ENCODE results near the gene TMEM19. TPM values are rescaled to one million over a fixed set of nuclear protein-coding genes. Genes with fewer than 3 reads are reported as not detected.

The TMEM19 gene
- total RNA-seq, 1 experiment from 2014 or later, result 18.9 TPM

DNA sequence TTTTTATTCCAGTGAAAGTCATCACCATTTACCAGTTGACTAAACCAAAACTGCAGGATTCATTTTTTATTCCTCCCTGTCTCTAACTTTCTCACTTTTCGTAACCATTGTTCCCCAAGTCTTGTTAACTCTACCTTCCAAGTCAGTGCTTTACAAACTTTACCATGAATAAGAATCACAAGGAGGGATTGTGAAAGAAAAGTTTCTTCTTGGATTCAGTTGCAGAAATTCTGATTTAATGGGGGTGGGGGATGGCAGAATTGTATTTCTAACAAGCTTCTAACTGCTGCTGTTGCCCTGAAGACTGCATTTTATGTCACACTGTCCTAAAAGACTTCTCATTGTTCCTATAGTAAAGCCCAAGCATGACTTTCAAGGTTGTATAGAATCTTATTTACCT, 63.8 kb downstream of the TMEM19 start:
- BruUV-seq (replicated peaks), result no TSS peak
- DNase-seq (ENCODE audit: low read depth, low spot score) (no peak), ATAC-seq (no peak)
- no peak overlapping the region for H2AFZ ChIP-seq (ENCODE audit: low read depth, low read length, poor library complexity, severe bottlenecking)
- H3K9ac ChIP-seq (ENCODE audit: low read length), result no peak overlapping the region
- no peaks in the 10 kb centered on the region for H3K9me2 ChIP-seq (ENCODE audit: insufficient read depth)
- TF ChIP-seq TCF7L2 (IDR thresholded peaks at IDR 0.05; ENCODE audit: borderline replicate concordance, extremely low read depth, insufficient read depth, insufficient read length) (no peak), RAD21 (IDR thresholded peaks at IDR 0.05; ENCODE audit: low read depth) (no peak), SP1 (IDR thresholded peaks at IDR 0.05; ENCODE audit: low read depth) (no peak), ZNF274 (IDR thresholded peaks at IDR 0.05; ENCODE audit: low read depth, low read length) (no peak), JUND (IDR thresholded peaks at IDR 0.05) (no peak), CEBPB (IDR thresholded peaks at IDR 0.05; ENCODE audit: low read depth) (no peak), ZFX (IDR thresholded peaks at IDR 0.05) (no peak), FOSL1 (IDR thresholded peaks at IDR 0.05; ENCODE audit: low read depth) (no peak), ELF1 (IDR thresholded peaks at IDR 0.05; ENCODE audit: borderline replicate concordance, low read depth) (no peak), YY1 (IDR thresholded peaks at IDR 0.05; ENCODE audit: extremely low read depth, insufficient replicate concordance, low read depth, low read length) (no peak), EZH2 (IDR thresholded peaks at IDR 0.05) (no peak), SRF (IDR thresholded peaks at IDR 0.05; ENCODE audit: low read depth) (no peak), POLR2AphosphoS5 (IDR thresholded peaks at IDR 0.05; ENCODE audit: low read depth, low read length) (no peak), EZH2phosphoT487 (IDR thresholded peaks at IDR 0.05; ENCODE audit: borderline replicate concordance) (no peak)
- TF ChIP-seq, protein P1, sequence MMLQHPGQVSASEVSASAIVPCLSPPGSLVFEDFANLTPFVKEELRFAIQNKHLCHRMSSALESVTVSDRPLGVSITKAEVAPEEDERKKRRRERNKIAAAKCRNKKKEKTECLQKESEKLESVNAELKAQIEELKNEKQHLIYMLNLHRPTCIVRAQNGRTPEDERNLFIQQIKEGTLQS (IDR thresholded peaks at IDR 0.05), result no peak
- TF ChIP-seq, protein P2, sequence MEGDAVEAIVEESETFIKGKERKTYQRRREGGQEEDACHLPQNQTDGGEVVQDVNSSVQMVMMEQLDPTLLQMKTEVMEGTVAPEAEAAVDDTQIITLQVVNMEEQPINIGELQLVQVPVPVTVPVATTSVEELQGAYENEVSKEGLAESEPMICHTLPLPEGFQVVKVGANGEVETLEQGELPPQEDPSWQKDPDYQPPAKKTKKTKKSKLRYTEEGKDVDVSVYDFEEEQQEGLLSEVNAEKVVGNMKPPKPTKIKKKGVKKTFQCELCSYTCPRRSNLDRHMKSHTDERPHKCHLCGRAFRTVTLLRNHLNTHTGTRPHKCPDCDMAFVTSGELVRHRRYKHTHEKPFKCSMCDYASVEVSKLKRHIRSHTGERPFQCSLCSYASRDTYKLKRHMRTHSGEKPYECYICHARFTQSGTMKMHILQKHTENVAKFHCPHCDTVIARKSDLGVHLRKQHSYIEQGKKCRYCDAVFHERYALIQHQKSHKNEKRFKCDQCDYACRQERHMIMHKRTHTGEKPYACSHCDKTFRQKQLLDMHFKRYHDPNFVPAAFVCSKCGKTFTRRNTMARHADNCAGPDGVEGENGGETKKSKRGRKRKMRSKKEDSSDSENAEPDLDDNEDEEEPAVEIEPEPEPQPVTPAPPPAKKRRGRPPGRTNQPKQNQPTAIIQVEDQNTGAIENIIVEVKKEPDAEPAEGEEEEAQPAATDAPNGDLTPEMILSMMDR (IDR thresholded peaks at IDR 0.05 in 2 of 3, conservative IDR thresholded peaks at IDR 0.05 in 1 of 3; ENCODE audit: borderline replicate concordance in 1 of 3, insufficient read depth in 1 of 3, low read depth in 2 of 3, low read length in 2 of 3), result no peak
- TF ChIP-seq, protein P3, sequence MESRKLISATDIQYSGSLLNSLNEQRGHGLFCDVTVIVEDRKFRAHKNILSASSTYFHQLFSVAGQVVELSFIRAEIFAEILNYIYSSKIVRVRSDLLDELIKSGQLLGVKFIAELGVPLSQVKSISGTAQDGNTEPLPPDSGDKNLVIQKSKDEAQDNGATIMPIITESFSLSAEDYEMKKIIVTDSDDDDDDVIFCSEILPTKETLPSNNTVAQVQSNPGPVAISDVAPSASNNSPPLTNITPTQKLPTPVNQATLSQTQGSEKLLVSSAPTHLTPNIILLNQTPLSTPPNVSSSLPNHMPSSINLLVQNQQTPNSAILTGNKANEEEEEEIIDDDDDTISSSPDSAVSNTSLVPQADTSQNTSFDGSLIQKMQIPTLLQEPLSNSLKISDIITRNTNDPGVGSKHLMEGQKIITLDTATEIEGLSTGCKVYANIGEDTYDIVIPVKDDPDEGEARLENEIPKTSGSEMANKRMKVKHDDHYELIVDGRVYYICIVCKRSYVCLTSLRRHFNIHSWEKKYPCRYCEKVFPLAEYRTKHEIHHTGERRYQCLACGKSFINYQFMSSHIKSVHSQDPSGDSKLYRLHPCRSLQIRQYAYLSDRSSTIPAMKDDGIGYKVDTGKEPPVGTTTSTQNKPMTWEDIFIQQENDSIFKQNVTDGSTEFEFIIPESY (IDR thresholded peaks at IDR 0.05; ENCODE audit: extremely low read depth, insufficient replicate concordance, low read length), result no peak
- TF ChIP-seq, protein P4, sequence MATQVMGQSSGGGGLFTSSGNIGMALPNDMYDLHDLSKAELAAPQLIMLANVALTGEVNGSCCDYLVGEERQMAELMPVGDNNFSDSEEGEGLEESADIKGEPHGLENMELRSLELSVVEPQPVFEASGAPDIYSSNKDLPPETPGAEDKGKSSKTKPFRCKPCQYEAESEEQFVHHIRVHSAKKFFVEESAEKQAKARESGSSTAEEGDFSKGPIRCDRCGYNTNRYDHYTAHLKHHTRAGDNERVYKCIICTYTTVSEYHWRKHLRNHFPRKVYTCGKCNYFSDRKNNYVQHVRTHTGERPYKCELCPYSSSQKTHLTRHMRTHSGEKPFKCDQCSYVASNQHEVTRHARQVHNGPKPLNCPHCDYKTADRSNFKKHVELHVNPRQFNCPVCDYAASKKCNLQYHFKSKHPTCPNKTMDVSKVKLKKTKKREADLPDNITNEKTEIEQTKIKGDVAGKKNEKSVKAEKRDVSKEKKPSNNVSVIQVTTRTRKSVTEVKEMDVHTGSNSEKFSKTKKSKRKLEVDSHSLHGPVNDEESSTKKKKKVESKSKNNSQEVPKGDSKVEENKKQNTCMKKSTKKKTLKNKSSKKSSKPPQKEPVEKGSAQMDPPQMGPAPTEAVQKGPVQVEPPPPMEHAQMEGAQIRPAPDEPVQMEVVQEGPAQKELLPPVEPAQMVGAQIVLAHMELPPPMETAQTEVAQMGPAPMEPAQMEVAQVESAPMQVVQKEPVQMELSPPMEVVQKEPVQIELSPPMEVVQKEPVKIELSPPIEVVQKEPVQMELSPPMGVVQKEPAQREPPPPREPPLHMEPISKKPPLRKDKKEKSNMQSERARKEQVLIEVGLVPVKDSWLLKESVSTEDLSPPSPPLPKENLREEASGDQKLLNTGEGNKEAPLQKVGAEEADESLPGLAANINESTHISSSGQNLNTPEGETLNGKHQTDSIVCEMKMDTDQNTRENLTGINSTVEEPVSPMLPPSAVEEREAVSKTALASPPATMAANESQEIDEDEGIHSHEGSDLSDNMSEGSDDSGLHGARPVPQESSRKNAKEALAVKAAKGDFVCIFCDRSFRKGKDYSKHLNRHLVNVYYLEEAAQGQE (IDR thresholded peaks at IDR 0.05; ENCODE audit: low read depth), result no peak
- intact Hi-C loops (cut with micrococcal nuclease), result loop anchor here (5.0 to 10.0 kb wide), 2 partner anchors 725 to 1017 kb away; no protein-coding TSS in a partner anchor
- H3K9me3 ChIP-seq (ENCODE audit: control insufficient read depth in 1 of 2, insufficient read depth in 1 of 2, low read depth in 1 of 2, low read length in 2 of 2), result no peaks in the 10 kb centered on the region
- CTCF ChIA-PET, result interaction anchor here (1.8 kb wide), 1 partner anchor 65 kb away, joined by 4 read pairs; no protein-coding TSS in a partner anchor
- H3K27ac ChIP-seq (ENCODE audit: low read depth, low read length), result no peak overlapping the region
- H3K4me3 ChIP-seq (replicated peaks in 1 of 2; ENCODE audit: low read depth in 1 of 2, low read length in 2 of 2), result no peak overlapping the region
- H3K36me3 ChIP-seq (ENCODE audit: control insufficient read depth in 1 of 2, insufficient read depth in 2 of 2, low read length in 2 of 2), result no peaks in the 10 kb centered on the region
- no peak overlapping the region for H3K4me2 ChIP-seq (ENCODE audit: low read length)
- POLR2A ChIA-PET, result no interaction called here
- H3K79me2 ChIP-seq (ENCODE audit: insufficient read depth, low read length), result no peaks in the 10 kb centered on the region
- RAD21 ChIA-PET (ENCODE audit: low non-redundant PET in 1 of 2, low total read pairs in 2 of 2, uncharacterized antibody in 2 of 2, unreplicated experiment in 2 of 2), result no interaction called here
- no peaks in the 10 kb centered on the region for H4K20me1 ChIP-seq (ENCODE audit: insufficient read depth)
- H3K4me1 ChIP-seq (ENCODE audit: control insufficient read depth in 1 of 2, insufficient read depth in 2 of 2, low read length in 2 of 2), result peaks cover 4 to 7% of the 10 kb centered on the region in 2 experiments; a peak in 3 of 4 replicates
- peaks cover 7% of the 10 kb centered on the region; the same call in 1 of the 2 replicates for H3K27me3 ChIP-seq (ENCODE audit: insufficient read depth, low read length)
